ENCODE results near the gene PLD6.

DNA sequence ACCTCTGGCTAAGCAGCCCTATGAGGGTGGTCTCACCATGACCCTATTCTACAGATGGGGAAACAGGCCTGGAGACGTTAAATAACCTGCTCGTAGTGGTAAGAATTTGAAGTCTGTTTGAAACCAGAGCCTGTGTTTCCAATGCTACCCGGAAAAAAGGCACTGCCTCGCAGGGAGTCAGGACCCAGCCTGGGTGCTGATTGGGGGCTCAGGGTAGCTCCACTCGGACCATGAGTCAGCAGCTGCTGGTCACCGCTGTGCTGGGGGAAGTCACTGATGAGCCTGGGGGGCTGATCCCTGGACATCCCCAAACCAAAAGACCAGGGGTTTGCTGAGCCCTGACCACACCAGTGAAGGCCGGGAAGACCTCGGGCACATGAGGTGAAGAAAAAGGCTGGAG is 9.4 kb upstream of the PLD6 start:
- TF ChIP-seq ZNF317 (CRISPR knock-in tag; IDR thresholded peaks at IDR 0.05; ENCODE audit: borderline replicate concordance, low read depth) = no peak
- TF ChIP-seq, protein P1, sequence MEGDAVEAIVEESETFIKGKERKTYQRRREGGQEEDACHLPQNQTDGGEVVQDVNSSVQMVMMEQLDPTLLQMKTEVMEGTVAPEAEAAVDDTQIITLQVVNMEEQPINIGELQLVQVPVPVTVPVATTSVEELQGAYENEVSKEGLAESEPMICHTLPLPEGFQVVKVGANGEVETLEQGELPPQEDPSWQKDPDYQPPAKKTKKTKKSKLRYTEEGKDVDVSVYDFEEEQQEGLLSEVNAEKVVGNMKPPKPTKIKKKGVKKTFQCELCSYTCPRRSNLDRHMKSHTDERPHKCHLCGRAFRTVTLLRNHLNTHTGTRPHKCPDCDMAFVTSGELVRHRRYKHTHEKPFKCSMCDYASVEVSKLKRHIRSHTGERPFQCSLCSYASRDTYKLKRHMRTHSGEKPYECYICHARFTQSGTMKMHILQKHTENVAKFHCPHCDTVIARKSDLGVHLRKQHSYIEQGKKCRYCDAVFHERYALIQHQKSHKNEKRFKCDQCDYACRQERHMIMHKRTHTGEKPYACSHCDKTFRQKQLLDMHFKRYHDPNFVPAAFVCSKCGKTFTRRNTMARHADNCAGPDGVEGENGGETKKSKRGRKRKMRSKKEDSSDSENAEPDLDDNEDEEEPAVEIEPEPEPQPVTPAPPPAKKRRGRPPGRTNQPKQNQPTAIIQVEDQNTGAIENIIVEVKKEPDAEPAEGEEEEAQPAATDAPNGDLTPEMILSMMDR (IDR thresholded peaks at IDR 0.05) = no peak
- TF ChIP-seq, protein P2, sequence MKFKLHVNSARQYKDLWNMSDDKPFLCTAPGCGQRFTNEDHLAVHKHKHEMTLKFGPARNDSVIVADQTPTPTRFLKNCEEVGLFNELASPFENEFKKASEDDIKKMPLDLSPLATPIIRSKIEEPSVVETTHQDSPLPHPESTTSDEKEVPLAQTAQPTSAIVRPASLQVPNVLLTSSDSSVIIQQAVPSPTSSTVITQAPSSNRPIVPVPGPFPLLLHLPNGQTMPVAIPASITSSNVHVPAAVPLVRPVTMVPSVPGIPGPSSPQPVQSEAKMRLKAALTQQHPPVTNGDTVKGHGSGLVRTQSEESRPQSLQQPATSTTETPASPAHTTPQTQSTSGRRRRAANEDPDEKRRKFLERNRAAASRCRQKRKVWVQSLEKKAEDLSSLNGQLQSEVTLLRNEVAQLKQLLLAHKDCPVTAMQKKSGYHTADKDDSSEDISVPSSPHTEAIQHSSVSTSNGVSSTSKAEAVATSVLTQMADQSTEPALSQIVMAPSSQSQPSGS (CRISPR knock-in tag; IDR thresholded peaks at IDR 0.05; ENCODE audit: borderline replicate concordance, low read depth) = no peak
- no peak for TF ChIP-seq TP53 (CRISPR knock-in tag; IDR thresholded peaks at IDR 0.05)
- no peak for TF ChIP-seq TEAD4 (CRISPR knock-in tag; IDR thresholded peaks at IDR 0.05)
- TF ChIP-seq ELF4 (CRISPR knock-in tag; IDR thresholded peaks at IDR 0.05; ENCODE audit: low read depth) = no peak
- TF ChIP-seq, protein P3, sequence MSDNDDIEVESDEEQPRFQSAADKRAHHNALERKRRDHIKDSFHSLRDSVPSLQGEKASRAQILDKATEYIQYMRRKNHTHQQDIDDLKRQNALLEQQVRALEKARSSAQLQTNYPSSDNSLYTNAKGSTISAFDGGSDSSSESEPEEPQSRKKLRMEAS (CRISPR knock-in tag; IDR thresholded peaks at IDR 0.05) = no peak
- no peak for TF ChIP-seq NFYB (CRISPR knock-in tag; conservative IDR thresholded peaks at IDR 0.05; ENCODE audit: low read depth)
- TF ChIP-seq, protein P4, sequence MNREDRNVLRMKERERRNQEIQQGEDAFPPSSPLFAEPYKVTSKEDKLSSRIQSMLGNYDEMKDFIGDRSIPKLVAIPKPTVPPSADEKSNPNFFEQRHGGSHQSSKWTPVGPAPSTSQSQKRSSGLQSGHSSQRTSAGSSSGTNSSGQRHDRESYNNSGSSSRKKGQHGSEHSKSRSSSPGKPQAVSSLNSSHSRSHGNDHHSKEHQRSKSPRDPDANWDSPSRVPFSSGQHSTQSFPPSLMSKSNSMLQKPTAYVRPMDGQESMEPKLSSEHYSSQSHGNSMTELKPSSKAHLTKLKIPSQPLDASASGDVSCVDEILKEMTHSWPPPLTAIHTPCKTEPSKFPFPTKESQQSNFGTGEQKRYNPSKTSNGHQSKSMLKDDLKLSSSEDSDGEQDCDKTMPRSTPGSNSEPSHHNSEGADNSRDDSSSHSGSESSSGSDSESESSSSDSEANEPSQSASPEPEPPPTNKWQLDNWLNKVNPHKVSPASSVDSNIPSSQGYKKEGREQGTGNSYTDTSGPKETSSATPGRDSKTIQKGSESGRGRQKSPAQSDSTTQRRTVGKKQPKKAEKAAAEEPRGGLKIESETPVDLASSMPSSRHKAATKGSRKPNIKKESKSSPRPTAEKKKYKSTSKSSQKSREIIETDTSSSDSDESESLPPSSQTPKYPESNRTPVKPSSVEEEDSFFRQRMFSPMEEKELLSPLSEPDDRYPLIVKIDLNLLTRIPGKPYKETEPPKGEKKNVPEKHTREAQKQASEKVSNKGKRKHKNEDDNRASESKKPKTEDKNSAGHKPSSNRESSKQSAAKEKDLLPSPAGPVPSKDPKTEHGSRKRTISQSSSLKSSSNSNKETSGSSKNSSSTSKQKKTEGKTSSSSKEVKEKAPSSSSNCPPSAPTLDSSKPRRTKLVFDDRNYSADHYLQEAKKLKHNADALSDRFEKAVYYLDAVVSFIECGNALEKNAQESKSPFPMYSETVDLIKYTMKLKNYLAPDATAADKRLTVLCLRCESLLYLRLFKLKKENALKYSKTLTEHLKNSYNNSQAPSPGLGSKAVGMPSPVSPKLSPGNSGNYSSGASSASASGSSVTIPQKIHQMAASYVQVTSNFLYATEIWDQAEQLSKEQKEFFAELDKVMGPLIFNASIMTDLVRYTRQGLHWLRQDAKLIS (CRISPR knock-in tag; IDR thresholded peaks at IDR 0.05; ENCODE audit: borderline replicate concordance) = no peak
- TF ChIP-seq, protein P5, sequence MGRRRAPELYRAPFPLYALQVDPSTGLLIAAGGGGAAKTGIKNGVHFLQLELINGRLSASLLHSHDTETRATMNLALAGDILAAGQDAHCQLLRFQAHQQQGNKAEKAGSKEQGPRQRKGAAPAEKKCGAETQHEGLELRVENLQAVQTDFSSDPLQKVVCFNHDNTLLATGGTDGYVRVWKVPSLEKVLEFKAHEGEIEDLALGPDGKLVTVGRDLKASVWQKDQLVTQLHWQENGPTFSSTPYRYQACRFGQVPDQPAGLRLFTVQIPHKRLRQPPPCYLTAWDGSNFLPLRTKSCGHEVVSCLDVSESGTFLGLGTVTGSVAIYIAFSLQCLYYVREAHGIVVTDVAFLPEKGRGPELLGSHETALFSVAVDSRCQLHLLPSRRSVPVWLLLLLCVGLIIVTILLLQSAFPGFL (CRISPR knock-in tag; IDR thresholded peaks at IDR 0.05; ENCODE audit: borderline replicate concordance) = no peak
- no peak for TF ChIP-seq ZNF232 (CRISPR knock-in tag; IDR thresholded peaks at IDR 0.05)

Data from WTC11 (cell line).